ENCODE measurements around the gene PKD1L1.
A peak's percentile ranks its signal among the peaks of the same experiment; 100 is the strongest.
"Not testable (repeated sequence)": the region's sequence is repeated elsewhere in the genome, so short reads cannot be mapped to it uniquely, and the experiment has no call there.

The PKD1L1 gene

DNA sequence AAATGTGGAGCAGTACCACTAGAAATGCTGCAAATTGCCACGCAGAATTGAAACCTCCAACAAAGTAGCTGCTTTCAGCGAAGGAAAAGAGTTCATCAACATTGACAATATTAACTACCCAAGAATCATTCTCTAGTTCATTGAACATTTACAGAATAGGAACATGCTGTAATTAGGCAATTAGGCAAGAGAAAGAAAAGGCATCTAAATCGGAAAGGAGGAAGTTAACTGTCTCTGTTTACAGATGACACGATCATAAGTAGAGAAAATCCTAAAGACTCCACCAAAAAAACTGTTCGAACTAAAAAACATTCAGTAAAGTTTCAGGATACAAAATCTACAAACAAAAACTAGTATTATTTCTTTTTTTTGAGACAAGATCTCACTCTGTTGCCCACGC, 8.9 kb upstream of the PKD1L1 start:
- DNase-seq: no peak

- DNase-seq: no peak
Measured at GRCh38 chr7:47956220-47956619, 8.0 kb upstream of the PKD1L1 start.

DNA sequence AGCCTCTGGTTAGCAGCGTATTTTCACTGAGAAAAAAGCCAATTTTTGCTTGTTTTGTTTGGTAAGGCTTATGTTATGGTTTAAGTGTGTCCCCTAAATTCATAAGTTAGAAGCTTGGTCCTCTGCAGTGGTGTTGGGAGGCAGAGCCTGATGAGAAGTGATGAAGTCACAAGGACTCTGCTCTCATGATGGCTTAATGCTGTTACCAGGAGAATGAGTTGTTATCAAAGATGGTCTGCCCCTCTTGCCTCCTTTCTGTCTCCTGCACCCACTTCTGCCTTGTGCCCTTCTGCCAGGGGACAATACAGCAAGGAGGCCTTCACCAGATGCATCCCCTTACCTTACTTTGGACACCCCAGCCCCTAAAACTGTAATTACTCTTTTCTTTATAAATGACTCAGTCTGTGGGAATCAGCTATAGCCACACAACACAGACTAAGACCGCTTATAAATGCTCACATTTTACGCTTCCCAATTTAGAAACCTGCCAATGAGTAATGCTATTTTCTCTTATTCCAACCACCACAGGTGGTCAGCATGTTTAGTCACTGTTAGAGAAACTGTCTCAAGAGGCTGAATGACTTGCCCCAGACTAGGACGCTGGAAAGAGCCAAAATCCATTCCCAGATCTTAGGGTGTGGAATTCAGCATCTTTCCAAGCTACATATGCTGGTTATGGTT, 6.1 kb upstream of the PKD1L1 start:
- DNase-seq: no peak

DNA sequence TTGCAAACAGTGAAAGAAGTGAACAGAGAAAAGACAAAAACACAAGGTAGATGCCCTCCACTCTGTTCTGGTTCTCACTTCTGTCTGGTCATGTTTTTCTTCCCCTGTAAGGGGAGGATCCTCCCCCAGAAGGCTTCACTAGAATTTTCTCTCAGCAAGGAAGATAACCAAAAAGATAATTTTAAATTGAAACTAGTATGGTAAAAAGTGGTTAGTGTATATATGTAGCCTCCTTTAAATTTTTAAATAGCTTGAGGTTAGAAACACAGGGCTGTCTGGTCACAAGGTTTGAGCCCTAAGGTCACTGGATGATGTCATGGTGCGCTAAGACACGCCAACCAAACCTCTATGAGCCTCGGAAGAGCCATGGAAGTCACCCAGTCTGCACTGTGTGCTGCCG, 5.6 kb upstream of the PKD1L1 start:
- DNase-seq: no peak

- DNase-seq: no peak
Measured at GRCh38 chr7:47952224-47952623, 4.0 kb upstream of the PKD1L1 start.

DNA sequence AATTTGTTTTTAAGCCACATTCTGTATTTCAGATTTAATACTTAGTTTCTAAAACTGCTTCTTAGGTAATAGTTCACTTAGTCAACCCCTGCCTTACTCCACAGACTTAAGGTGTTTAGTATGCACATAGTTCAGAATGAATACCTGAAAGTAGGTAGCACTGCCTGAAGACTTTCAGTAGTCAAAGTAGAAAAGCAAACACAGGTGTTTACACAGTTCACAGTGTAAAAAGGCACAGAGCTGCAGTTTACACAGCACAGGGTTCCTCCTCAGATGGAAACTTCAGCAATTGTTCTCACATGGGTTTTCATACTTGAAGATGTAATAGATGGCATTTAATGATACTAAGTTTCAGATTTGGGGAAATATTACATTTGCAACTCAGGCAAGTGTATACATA, 3.1 kb upstream of the PKD1L1 start:
- DNase-seq: no peak

GRCh38 chr7:47950714-47951113, 2.4 kb upstream of the PKD1L1 start:
- DNase-seq: no peak

GRCh38 chr7:47949703-47950102, 1.4 kb upstream of the PKD1L1 start:
- DNase-seq: no peak

DNA sequence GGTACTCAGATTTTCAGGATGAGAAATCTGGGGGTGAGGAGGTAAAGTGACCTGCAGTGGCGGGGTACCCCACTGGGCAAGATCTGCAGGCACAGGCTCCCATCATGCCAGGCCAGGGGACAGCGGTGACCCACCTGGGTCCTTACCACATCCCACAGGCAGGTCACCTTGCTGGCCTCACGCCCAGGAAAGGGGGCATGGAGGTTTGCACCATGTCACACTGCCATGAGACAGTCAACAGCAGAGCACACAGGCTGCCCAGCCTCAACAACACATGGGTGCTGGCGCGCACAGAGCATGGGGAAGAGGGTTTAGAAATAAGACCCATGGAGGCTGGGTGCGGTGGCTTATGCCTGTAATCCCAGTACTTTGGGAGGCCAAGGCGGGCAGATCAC, 914 bp downstream of the PKD1L1 start:
- DNase-seq: no peak

- no peak for DNase-seq
Measured at GRCh38 chr7:47946581-47947354, 1.5 kb downstream of the PKD1L1 start.

DNA sequence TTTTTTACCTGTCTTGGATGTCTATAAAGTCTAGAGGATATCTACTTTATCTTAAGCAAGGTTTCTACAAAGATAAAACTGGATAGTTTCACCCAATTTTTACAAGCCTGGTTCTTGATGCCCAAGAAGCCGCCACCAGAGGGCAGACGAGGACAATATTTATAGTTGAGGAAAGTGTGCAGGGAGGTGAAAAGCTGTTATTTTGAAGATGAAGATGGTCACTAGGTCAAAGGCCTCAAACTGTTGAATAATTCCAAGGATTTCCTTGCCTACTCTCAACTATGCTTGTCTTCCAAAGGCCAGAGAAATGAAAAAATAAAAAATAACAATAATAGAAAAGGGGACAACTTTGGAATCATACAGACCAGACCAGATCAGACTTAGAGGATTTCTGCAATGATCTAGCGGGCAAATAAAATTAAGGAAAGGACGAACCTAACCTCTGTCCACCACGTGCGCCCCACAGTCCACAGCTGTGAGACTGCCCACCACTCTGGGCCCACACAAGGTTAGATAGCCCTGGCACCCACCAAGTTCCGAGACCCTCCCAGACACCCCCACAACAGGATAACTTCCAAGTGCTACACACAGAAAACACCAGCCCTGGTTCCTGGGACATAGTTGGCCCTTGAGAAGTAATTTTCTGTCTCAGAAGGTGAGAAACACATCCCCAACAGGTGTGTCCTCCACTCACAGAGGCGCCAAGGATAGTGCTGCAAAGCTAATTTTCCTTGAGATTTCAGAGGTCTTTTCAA, 2.8 kb downstream of the PKD1L1 start:
- peak; percentile 68 for DNase-seq

- DNase-seq: no peak
Measured at GRCh38 chr7:47944536-47945260, 3.6 kb downstream of the PKD1L1 start.

- DNase-seq: no peak
Measured at GRCh38 chr7:47943676-47944474, 4.4 kb downstream of the PKD1L1 start.

DNA sequence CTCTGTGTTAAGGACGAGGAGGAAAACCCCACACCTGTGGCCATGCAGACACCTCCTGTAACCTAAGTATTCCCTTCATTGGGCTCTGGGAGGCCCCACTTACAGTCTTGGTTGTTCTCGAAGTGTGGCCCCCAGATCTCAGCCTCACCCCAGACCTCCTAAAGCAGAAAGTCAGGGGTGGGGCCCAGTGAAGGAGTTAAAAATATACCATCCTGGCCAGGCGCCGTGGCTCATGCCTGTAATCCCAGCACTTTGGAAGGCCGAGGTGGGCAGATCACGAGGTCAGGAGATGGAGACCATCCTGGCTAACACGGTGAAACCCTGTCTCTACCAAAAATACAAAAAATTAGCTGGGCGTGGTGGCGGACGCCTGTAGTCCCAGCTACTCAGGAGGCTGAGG, 5.6 kb downstream of the PKD1L1 start:
- DNase-seq: not testable (repeated sequence)

DNA sequence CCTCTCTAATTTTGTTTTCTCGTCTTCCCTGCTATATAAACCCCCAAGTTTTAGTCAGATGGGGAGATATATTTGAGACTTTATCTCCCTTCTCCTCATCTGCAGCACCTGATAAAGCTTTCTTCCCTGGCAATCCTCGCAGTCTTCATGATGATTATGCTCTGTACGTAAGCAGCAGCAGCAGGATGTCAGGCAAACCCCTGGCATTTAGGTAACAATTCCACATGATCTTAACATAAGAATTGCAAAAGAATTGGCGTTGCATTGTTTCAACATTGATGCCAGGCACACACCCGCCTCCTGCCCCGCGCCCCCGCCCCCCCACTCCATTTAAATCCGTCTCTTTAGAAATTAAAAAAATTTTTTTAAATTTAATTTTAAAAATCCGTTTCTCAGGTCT, 6.1 kb downstream of the PKD1L1 start:
- no peak for DNase-seq

DNA sequence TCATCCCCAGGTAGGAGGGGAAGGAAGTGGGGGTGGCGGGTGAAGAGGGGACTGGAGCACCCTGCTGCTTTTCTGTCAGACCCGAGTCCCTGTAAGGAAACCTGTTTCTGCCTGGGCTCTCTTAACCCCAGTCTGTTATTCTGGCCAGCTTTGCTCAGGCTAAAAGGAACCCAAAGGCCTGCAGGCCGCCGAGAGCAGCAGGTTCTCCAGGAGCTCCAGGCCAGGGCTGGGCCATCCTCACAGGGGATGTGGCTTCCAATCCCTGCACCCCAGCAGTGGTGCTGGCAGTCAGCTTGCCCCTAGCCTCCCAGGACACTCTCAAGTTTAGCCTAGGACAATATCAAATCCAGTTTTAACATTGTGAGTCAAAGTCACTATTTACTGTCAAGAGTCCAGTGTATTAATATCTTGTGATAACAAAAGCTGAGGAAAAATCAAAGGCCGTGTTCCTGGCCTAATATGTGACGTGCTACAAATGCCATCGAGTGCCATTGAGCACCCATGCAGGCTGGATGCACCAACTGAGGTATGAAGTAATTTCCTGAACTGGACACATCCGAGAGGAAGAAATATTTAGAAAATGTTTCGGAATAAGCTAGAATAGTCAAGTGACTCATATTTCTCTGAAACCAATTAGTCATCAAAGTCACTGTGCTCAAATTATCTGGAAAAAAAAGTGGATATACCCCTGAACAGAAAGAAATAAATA, 7.0 kb downstream of the PKD1L1 start:
- DNase-seq: no peak

DNA sequence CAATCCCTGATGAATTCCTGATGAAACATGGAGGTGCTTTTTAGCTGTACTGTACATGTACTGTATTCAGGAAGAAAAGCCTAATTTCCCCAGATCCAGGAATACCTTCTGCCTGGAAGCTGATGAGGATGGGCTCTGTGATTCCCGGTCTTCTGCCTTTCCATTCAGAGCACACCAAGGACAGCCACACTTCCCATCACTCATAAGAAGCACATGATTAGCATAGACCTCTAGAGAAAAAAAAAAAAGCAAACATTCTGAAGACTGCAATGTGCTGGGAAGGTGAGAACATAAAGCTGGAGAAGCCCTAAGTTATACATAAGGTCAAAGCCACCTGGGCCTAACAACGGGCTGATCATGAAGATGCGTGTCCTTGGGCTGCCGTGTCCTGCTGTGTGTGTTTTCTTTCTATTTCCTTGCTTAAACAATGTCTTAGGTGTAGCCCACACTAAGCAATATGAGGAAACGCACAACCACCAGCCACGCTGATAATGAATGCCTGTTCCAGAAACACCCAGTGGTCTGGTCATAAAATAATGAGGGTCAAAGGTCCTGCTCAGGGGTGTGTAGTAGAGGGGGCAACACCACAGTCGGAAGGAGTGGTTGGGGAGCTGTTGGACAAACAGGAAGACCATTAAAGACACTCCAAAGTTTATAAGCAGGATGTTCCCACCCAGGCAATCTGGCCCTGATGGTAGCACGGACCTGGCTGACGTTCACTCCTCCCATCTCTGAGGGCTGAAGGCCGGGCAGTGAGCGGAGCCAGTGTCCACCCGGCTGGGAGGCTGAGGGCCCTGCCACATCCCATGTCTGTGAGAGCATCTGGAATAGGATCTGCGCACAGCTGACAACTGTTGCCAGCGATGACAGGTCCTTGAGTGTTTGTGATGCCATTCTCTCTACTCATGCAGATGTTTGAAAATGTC, 7.9 kb downstream of the PKD1L1 start:
- DNase-seq: no peak

DNA sequence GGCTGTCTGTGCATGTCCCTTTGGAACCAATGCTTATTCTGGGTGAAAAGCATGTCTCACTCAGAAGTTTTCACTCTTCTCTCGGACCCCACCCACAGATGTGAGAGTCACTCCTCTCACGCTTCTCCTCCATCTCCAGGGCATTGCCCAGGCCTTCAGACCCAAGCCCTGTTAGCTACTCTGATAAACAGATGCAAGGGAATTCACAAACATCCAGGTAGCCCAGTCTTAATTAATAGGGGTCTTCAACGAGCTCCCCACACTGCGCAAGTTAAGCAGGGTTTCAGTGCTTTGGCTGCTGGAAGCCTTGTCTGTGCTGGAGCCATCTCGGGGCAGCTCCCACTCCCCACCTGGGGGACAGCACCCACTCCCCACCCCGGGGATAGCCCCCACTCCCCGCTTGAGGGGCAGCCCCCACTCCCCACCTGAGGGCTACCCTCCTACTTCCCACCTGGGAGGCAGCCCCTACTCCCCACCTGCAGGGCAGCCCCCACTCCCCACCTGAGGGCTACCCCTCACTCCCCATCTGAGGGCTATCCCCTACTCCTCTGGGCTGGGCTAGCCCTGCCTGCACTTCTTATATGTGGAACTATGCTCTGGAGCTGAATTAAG, 8.7 kb downstream of the PKD1L1 start:
- no peak for DNase-seq

DNA sequence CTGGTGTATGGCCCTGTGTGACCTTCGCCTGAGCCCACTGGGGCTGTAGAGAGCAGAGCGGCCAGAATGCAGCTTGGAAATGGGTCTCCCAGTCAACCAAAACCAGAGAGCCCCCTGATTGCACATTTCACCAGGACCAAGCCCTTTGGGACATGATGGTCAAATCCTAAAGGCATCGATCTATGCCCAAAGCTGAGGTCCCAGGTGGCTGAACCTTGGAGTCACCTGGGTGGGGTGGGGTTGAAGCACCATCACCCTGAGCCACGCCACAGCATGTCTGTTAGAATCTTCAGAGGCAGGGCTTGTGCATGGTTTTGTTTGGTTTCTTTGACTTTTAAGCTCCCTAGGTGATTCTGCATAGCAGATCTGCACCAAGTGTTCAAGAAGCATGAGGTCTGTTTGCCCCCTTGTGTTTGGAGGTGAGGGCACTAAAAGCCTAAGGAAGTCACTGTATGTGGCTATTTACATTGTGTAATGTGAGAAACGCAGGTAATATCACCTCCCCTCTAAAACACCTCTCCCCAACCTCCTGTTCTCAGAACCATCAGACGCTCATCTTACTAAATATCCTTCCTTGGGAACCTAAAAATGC, 9.6 kb downstream of the PKD1L1 start:
- no peak for DNase-seq
